CD4-positive, alpha-beta T cell treated with Interleukin-1 beta for 1 hour (primary cell): ENCODE data around the gene TXNIP.
A peak's percentile ranks its signal among the peaks of the same experiment; 100 is the strongest.
"Not testable (repeated sequence)": the region's sequence is repeated elsewhere in the genome, so short reads cannot be mapped to it uniquely, and the experiment has no call there.

ENCODE experiments used
- DNase-seq, 2 donors: peaks; one replicate each; pipeline ENCODE4 v3.0.0-alpha.2; 2020 to 2022

Gene TXNIP

GRCh38 chr1:145996433-145997015 is at the start of gene TXNIP:
TXNIP (minus strand) TSS chr1:145996579; CDS start chr1:145996266, 313 bp downstream.
- DNase-seq: peak; percentile 94 to 96

GRCh38 chr1:146039844-146040194 is 43.4 kb upstream of the TXNIP start:
- DNase-seq: no peak

- peak; percentile 76 to 85 for DNase-seq
Observed at GRCh38 chr1:146036965-146037646, 40.7 kb upstream of the TXNIP start.

GRCh38 chr1:146036241-146036964 is 40.0 kb upstream of the TXNIP start:
- DNase-seq: no peak

- no peak for DNase-seq
Observed at GRCh38 chr1:146035048-146035423, 38.7 kb upstream of the TXNIP start.

GRCh38 chr1:146032631-146033219 is 36.3 kb upstream of the TXNIP start:
- peak in 1 of 2 donors; percentile 69 for DNase-seq

- no peak for DNase-seq
Observed at GRCh38 chr1:146031476-146031875, 35.1 kb upstream of the TXNIP start.

GRCh38 chr1:146029117-146029516 is 32.7 kb upstream of the TXNIP start:
- no peak for DNase-seq

GRCh38 chr1:146026650-146027049 is 30.3 kb upstream of the TXNIP start:
- not testable (repeated sequence) for DNase-seq

- not testable (repeated sequence) for DNase-seq
Observed at GRCh38 chr1:146025787-146026495, 29.6 kb upstream of the TXNIP start.

- DNase-seq: no peak
Observed at GRCh38 chr1:146022403-146023127, 26.2 kb upstream of the TXNIP start.

- DNase-seq: no peak
Observed at GRCh38 chr1:146021622-146022402, 25.4 kb upstream of the TXNIP start, which contains the start of gene HJV. HJV (minus strand) TSS chr1:146021735; CDS start chr1:146020231, 1,504 bp downstream.

GRCh38 chr1:146021050-146021445 is 24.7 kb upstream of the TXNIP start:
- DNase-seq: no peak

GRCh38 chr1:146020058-146021049 is 24.0 kb upstream of the TXNIP start:
- no peak for DNase-seq

- no peak for DNase-seq
Observed at GRCh38 chr1:146019231-146020057, 23.1 kb upstream of the TXNIP start.

GRCh38 chr1:146016891-146017290 is 20.5 kb upstream of the TXNIP start:
- DNase-seq: no peak

- no peak for DNase-seq
Observed at GRCh38 chr1:146013559-146013922, 17.2 kb upstream of the TXNIP start.

- peak; percentile 58 to 81 for DNase-seq
Observed at GRCh38 chr1:146012703-146013558, 16.6 kb upstream of the TXNIP start.
